Astrocyte of the cerebellum (primary cell): ENCODE data around the gene NNMT.

Experiments used
- DNase-seq: peaks from one replicate; pipeline ENCODE4 v3.0.0-alpha.2; 2011; ENCODE audit warnings: low read depth
- H3K4me3 ChIP-seq: 2 replicates; pipeline ENCODE4 v1.5.1; 2011; ENCODE audit warnings: mild to moderate bottlenecking, low read depth, low read length, moderate library complexity
- CTCF ChIP-seq: IDR thresholded peaks from 2 replicates; pipeline ENCODE4 v1.5.1; 2012; ENCODE audit warnings: low read length, low read depth, moderate library complexity, mild to moderate bottlenecking; ENCODE audit errors: missing control alignments
- in situ Hi-C: cut with HindIII; loops from 2 replicates; pipeline ENCODE4 v1.10.0; 2017; ENCODE audit warnings: low sequenced_read_pairs

NNMT gene

DNA sequence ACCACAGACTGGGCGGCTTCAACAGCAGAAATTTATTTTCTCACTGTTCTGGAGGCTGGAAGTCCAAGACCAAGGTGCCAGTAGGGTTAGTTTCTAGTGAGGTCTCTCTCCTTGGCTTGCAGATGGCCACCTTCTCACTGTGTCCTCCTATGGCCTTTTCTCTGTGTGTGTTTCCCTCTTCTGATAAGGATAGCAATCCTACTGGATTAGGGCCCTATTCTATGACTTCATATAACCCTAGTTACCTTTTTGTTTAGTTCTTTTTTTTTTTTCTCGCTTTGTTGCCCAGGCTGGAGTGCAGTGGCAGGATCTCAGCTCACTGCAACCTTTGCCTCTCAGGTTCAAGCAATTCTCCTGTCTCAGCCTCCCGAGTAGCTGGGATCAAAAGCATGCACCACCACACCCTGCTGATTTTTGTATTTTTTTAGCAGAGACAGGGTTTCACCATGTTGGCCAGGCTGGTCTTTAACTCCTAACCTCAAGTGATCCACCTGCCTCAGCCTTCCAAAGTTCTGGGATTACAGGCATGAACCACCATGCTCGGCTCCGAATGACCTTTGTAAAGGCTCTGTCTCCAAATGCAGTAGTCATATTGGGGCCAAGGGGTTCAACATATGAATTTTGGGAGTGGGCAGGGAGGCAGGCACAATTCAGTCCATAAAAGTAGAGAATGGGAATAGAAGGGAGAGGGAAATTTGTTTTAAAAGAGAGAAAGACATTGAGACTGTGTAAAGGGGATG, 25.5 kb upstream of the NNMT start:
- no peak for DNase-seq
- TF ChIP-seq CTCF, result no peak
- in situ Hi-C loops, result no loop called here
- no peak overlapping the region for H3K4me3 ChIP-seq

GRCh38 chr11:114271316-114271715, 24.9 kb upstream of the NNMT start:
- no peak for DNase-seq
- no peak for TF ChIP-seq CTCF
- H3K4me3 ChIP-seq, result no peak overlapping the region
- in situ Hi-C loops, result no loop called here

- in situ Hi-C loops, result no loop called here
- TF ChIP-seq CTCF, result no peak
- DNase-seq, result no peak
- H3K4me3 ChIP-seq, result no peak overlapping the region
Measured at GRCh38 chr11:114272311-114272710, 23.9 kb upstream of the NNMT start.

- TF ChIP-seq CTCF, result no peak
- in situ Hi-C loops, result no loop called here
- no peak for DNase-seq
- H3K4me3 ChIP-seq, result no peak overlapping the region
Measured at GRCh38 chr11:114273071-114273470, 23.1 kb upstream of the NNMT start.

- no peak overlapping the region for H3K4me3 ChIP-seq
- DNase-seq, result no peak
Measured at GRCh38 chr11:114273890-114274635, 22.1 kb upstream of the NNMT start.

DNA sequence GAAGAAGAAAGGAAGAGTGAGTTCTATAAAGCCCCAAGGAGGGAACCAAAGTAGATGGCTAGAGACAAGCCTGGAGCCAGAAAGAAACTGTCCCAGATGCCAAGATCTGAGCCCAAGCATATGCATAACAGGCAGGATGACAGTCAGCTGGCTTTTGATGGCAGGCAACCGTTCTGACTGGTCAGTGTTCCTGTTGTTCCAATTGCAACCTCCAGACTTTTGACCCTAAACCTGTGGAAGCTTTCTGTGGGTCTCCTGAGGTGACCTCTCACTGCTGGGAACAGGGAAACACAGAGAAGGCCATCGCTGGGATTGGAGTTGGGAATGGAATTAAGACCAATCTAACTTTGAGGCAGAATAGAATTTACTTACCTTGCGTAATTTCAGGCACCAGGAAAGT, 21.6 kb upstream of the NNMT start:
- no peak overlapping the region for H3K4me3 ChIP-seq
- in situ Hi-C loops, result no loop called here
- no peak for TF ChIP-seq CTCF
- no peak for DNase-seq

More at GRCh38 chr11:114273890-114274635, 22.1 kb upstream of the NNMT start:
- in situ Hi-C loops, result no loop called here
- TF ChIP-seq CTCF, result no peak
